HG02798 (cell line): ENCODE results near the gene SDC1.
A peak's percentile ranks its signal among the peaks of the same experiment; 100 is the strongest.

ENCODE experiments used
- ATAC-seq: cut with Tn5 transposase; IDR thresholded peaks from one replicate; pipeline ENCODE4 v1.9.1; 2021; ENCODE audit warnings: mild to moderate bottlenecking; ENCODE audit not compliant: unreplicated experiment, poor library complexity

The SDC1 gene

GRCh38 chr2:20173496-20174402 is 51.2 kb downstream of the SDC1 start:
- ATAC-seq = no peak

GRCh38 chr2:20173064-20173463 is 51.9 kb downstream of the SDC1 start:
- no peak for ATAC-seq

DNA sequence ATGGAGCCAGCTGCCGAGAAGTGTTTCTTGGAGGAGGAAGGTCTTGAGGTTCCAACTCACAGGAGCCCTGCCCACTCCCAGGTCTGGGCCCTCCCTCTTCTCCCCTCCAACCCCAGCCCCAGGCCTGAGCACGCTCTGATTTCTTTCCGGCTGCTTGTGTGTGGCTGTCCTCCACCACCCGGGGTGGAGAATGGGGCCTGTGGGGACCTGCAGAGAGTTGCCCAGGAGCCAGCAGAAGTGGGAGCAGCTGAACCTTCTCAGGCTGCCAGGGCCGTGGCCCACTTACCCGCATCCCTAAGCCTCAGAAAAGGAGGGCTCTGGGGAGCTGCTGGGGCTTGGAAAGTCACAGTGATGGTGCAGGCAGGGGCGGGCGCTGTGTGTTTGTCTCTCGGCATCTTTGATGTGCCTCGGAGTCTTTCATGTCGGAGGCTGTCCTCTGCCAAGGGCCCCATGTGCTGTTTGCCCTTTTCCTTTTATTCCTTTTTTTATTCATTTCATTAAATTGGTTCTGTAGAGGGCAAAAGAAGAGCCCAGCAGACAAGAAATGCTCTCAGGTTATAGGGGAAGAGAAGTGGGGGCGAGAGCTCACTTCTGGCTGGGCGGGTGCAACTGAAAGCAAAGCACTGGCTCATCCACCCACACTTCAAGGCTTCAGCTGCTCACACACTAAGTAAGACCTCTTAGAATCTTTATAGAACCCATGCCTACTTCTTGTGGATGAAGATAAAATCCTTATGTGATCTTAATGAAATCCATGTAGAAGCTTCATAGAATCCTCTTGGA is 52.5 kb downstream of the SDC1 start:
- ATAC-seq = peak; percentile 47

GRCh38 chr2:20171445-20171977 is 53.4 kb downstream of the SDC1 start:
- no peak for ATAC-seq

GRCh38 chr2:20170704-20171250 is 54.2 kb downstream of the SDC1 start:
- no peak for ATAC-seq

- no peak for ATAC-seq
Measured at GRCh38 chr2:20169796-20170703, 54.9 kb downstream of the SDC1 start.

- no peak for ATAC-seq
Measured at GRCh38 chr2:20168727-20169696, 55.9 kb downstream of the SDC1 start.

DNA sequence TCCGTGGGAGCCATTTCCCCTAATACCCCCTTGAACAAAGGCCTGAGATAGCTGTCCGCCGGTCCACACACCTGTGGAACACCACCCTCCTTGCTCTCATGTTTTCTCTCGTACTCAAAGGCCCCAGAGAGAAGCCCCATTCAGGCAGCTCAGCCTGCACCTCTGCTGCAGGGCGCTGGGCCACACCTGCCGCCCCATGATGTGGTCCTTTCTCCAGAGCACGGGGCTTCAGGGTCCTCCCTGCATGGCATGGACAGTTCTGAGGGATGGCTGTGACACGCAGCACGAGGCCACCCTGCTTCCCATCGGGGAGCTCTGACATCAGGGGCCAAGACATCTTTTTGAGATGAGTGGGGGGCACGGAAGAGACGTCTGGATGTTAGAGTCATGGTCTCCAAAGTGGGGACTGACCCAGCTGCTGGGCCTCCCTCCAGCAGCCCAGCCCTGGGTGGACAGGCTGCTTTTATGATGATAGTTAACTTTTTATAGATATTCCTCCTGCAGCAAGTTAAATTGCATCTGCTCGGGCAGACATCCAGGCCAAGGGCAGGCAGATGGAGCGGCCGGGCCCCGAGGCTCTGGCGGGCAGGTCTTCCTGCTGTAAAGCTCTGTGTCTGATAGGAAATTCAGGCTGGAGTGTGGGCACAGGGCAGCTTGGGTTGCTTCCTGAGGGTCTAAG is 56.7 kb downstream of the SDC1 start:
- no peak for ATAC-seq

- ATAC-seq = no peak
Measured at GRCh38 chr2:20167356-20167755, 57.6 kb downstream of the SDC1 start.

DNA sequence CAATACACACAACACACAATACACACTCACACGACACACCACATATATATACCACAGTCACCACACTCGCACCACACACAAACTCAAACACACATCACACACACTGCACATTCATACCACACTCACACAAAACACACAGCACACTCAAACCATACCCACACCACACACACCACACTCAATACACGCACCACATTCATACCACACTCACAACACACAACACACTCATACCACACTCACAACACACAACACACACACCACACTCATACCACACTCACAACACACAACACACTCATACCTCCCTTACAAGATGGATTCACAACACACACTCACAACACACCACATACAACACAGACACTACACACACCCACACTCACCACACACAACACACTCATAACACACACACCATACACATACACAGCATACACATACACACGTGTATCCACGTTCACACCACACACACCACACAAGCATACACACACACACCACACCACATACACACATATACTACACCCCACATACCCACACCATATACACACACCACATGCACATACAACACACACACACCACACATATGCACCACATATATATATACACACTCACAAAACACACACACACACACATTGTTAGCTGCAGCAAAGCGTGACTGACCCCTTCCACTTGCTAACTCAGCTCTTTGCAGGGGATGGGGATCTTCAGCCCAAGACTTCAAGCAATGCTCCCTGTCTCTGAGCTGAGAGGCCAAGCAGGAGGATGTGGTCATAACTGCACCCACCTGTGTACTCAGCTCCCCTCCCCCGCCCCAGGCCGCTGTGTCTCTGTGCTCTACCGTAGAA is 59.0 kb downstream of the SDC1 start:
- ATAC-seq = peak; percentile 59

DNA sequence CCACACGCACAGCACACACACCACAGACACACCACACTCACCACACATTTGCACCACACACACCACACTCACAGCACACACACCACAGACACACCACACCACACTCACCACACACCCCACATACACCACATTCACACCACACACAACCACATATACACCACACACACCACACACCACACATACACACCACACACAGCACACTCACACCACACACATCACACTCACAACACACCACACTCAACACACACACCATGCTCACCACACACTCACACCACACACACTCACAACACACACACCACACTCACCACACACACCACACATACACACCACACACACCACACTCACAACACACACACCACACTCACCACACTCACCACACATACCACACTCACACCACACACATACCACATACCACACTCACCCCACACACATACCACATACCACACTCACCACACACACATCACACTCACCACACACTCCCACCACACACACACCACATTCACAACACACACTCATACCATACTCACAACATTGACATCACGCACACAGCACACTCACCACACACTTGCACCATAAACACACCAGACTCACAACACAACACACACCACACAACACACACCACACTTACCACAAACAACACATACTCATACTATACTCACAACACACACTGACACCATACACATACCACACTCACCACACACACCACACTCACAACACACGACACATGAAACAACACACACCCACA is 60.0 kb downstream of the SDC1 start:
- ATAC-seq = no peak

DNA sequence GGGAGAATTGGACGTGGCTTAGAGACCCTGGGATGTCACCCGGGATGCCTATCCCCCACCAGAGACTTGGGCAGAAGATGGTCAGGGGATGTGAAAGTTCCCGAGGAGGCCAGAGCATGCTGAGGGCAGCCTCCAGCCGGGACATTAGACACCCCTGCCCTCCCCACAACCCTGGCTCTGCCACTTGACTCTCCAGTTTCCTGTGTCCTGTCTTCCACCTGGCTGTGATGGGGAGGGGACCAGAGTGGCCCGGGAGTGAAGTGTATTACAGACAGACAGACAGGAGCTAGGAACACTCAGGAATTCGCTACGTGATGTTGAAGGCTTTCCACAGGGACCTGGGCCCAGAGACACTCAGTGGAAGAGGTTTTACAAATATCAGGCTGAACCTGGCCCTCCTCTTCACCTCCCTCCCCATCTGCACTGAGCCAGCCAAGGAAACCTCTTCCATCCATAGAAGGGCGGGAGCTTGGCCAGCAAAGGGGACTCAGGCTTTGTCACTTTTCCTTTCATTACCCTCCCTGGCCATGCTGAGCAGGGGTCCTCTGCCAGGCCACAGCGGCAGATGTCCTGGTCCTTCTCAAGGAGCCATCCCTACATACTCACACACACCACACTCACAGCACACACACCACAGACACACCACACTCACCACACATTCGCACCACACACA is 60.7 kb downstream of the SDC1 start:
- ATAC-seq = no peak

DNA sequence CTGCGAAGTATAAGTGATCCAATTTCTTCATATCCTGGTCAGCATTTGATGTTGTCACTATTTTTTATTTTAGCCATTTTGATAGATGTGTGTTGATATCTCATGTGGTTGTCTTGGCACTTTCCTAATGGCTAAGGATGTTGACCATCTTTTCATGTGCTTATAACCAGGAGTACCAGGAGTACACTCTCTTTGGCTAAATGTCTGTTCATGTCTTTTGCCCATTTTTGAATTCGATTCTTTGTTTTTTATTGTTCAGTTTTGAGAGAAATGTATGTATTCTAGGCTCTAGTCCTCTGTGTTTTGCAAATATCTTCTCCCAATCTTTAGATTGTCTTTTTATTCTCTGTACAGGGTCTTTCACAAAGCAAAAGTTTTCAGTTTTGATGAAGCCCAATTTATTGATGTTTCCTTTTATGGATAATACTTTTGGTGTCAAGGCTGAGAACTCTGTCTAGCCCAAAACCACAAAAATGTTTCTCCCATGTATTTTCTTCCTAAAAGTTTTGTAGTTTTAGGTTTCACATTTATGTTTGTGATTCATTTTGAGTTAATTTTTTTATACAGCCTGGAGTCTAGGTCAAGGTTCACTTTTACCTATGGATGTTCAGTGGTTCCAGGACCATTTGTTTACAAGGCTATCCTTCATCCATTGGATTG is 65.4 kb downstream of the SDC1 start:
- ATAC-seq = no peak

- peak; percentile 48 for ATAC-seq
Measured at GRCh38 chr2:20157193-20157891, 67.6 kb downstream of the SDC1 start.

GRCh38 chr2:20156836-20157192 is 68.1 kb downstream of the SDC1 start:
- ATAC-seq = no peak
